ENCODE measurements around the gene KCNC3. TPM values are rescaled to one million over a fixed set of nuclear protein-coding genes. Genes with fewer than 3 reads are reported as not detected.

KCNC3 gene
- total and polyA plus RNA-seq, 10 of the 15 experiments (the other 5 are each of a cell fraction or from before 2014, with no cell fraction given), result 0.08 to 3.8 (median 0.44) TPM; not detected in 2

DNA sequence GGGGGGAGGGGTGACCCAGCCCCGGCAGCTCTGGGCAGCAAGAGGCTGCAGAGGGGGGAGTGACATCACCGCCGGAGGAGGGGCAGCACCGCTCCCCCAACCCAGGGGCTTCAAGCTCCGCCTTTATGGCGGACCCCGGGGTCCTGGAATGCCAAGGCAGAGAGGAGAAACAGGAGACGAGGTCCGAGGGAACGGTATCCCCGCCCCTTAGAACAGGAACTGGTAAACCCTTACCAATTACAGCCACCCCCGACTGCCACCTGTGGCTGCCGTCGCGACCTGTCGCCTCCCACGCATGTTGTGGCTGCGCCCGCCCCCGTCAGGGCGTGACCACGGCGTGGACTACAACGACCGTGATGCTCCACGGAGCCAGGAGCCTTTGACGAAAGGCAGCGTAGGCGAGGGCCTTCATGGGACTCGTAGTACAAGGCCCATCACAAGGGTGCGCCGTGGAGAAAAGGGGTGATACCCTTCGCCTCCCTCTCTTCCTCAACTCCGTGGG is 4.1 kb upstream of the KCNC3 start (continued):
- TF ChIP-seq, protein P1, sequence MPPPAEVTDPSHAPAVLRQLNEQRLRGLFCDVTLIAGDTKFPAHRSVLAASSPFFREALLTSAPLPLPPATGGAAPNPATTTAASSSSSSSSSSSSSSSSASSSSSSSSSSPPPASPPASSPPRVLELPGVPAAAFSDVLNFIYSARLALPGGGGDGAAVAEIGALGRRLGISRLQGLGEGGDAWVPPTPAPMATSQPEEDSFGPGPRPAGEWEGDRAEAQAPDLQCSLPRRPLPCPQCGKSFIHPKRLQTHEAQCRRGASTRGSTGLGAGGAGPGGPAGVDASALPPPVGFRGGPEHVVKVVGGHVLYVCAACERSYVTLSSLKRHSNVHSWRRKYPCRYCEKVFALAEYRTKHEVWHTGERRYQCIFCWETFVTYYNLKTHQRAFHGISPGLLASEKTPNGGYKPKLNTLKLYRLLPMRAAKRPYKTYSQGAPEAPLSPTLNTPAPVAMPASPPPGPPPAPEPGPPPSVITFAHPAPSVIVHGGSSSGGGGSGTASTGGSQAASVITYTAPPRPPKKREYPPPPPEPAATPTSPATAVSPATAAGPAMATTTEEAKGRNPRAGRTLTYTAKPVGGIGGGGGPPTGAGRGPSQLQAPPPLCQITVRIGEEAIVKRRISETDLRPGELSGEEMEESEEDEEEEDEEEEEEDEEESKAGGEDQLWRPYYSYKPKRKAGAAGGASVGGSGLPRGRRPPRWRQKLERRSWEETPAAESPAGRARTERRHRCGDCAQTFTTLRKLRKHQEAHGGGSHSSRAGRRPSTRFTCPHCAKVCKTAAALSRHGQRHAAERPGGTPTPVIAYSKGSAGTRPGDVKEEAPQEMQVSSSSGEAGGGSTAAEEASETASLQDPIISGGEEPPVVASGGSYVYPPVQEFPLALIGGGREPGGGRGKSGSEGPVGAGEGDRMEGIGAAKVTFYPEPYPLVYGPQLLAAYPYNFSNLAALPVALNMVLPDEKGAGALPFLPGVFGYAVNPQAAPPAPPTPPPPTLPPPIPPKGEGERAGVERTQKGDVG (CRISPR knock-in tag; IDR thresholded peaks at IDR 0.05), result no peak
- no peak; the same call in 1 of the 2 replicates for TF ChIP-seq IKZF1 (conservative IDR thresholded peaks at IDR 0.05)
- TF ChIP-seq SIX5 (IDR thresholded peaks at IDR 0.05; ENCODE audit: low read depth, low read length, severe bottlenecking), result peak; percentile 94
- peak; percentile 59; the same call in 1 of the 2 replicates for TF ChIP-seq SPI1 (IDR thresholded peaks at IDR 0.05; ENCODE audit: borderline replicate concordance, insufficient read depth, low read depth, low read length)
- TF ChIP-seq BMI1 (IDR thresholded peaks at IDR 0.05; ENCODE audit: borderline replicate concordance), result no peak
- TF ChIP-seq CHD1 (IDR thresholded peaks at IDR 0.05; ENCODE audit: low read depth, low read length), result no peak
- no peak for TF ChIP-seq NR2C1 (IDR thresholded peaks at IDR 0.05)
- peak; percentile 98 for TF ChIP-seq HCFC1 (IDR thresholded peaks at IDR 0.05; ENCODE audit: low read length)
- no peak; a peak in 1 of 4 replicates for TF ChIP-seq ETV6 (conservative IDR thresholded peaks at IDR 0.05 in 1 of 2, IDR thresholded peaks at IDR 0.05 in 1 of 2; ENCODE audit: borderline replicate concordance in 1 of 2, low read depth in 1 of 2)
- peak; percentile 53; the same call in 1 of the 3 replicates for TF ChIP-seq POU2F2 (IDR thresholded peaks at IDR 0.05; ENCODE audit: borderline replicate concordance, low read depth, low read length)
- no peak for TF ChIP-seq FOXK2 (IDR thresholded peaks at IDR 0.05)
- no peak for TF ChIP-seq PAX8 (IDR thresholded peaks at IDR 0.05)
- peak; percentile 100 for TF ChIP-seq ZBED1 (IDR thresholded peaks at IDR 0.05; ENCODE audit: borderline replicate concordance)
- peak; percentile 85; the same call in 1 of the 2 replicates for TF ChIP-seq TARDBP (IDR thresholded peaks at IDR 0.05; ENCODE audit: borderline replicate concordance)
- TF ChIP-seq BRCA1 (IDR thresholded peaks at IDR 0.05; ENCODE audit: low read depth, low read length), result no peak
- peak; percentile 80 for TF ChIP-seq CHD2 (IDR thresholded peaks at IDR 0.05; ENCODE audit: borderline replicate concordance, low read depth, low read length)
- peak; percentile 60; the same call in 1 of the 2 replicates for TF ChIP-seq TCF12 (IDR thresholded peaks at IDR 0.05; ENCODE audit: low read depth, low read length)
- TF ChIP-seq, protein P2, sequence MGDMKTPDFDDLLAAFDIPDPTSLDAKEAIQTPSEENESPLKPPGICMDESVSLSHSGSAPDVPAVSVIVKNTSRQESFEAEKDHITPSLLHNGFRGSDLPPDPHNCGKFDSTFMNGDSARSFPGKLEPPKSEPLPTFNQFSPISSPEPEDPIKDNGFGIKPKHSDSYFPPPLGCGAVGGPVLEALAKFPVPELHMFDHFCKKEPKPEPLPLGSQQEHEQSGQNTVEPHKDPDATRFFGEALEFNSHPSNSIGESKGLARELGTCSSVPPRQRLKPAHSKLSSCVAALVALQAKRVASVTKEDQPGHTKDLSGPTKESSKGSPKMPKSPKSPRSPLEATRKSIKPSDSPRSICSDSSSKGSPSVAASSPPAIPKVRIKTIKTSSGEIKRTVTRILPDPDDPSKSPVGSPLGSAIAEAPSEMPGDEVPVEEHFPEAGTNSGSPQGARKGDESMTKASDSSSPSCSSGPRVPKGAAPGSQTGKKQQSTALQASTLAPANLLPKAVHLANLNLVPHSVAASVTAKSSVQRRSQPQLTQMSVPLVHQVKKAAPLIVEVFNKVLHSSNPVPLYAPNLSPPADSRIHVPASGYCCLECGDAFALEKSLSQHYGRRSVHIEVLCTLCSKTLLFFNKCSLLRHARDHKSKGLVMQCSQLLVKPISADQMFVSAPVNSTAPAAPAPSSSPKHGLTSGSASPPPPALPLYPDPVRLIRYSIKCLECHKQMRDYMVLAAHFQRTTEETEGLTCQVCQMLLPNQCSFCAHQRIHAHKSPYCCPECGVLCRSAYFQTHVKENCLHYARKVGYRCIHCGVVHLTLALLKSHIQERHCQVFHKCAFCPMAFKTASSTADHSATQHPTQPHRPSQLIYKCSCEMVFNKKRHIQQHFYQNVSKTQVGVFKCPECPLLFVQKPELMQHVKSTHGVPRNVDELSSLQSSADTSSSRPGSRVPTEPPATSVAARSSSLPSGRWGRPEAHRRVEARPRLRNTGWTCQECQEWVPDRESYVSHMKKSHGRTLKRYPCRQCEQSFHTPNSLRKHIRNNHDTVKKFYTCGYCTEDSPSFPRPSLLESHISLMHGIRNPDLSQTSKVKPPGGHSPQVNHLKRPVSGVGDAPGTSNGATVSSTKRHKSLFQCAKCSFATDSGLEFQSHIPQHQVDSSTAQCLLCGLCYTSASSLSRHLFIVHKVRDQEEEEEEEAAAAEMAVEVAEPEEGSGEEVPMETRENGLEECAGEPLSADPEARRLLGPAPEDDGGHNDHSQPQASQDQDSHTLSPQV (IDR thresholded peaks at IDR 0.05), result no peak
- TF ChIP-seq RUNX3 (IDR thresholded peaks at IDR 0.05; ENCODE audit: low read length), result peak; percentile 91
- TF ChIP-seq GATAD2B (conservative IDR thresholded peaks at IDR 0.05; ENCODE audit: low read depth), result 0 out of 2 replicates have a peak, but pooled peaks have one; percentile 67
- TF ChIP-seq, protein P3, sequence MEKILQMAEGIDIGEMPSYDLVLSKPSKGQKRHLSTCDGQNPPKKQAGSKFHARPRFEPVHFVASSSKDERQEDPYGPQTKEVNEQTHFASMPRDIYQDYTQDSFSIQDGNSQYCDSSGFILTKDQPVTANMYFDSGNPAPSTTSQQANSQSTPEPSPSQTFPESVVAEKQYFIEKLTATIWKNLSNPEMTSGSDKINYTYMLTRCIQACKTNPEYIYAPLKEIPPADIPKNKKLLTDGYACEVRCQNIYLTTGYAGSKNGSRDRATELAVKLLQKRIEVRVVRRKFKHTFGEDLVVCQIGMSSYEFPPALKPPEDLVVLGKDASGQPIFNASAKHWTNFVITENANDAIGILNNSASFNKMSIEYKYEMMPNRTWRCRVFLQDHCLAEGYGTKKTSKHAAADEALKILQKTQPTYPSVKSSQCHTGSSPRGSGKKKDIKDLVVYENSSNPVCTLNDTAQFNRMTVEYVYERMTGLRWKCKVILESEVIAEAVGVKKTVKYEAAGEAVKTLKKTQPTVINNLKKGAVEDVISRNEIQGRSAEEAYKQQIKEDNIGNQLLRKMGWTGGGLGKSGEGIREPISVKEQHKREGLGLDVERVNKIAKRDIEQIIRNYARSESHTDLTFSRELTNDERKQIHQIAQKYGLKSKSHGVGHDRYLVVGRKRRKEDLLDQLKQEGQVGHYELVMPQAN (conservative IDR thresholded peaks at IDR 0.05), result 0 out of 2 replicates have a peak, but pooled peaks have one; percentile 15
- peak; percentile 59; the same call in 1 of the 2 replicates for TF ChIP-seq ZNF217 (IDR thresholded peaks at IDR 0.05)
- no peak for TF ChIP-seq NBN (IDR thresholded peaks at IDR 0.05)
- TF ChIP-seq YY1 (IDR thresholded peaks at IDR 0.05; ENCODE audit: low read depth, low read length), result peak; percentile 30
